ENCODE results near the gene IMMP1L.
A peak's percentile ranks its signal among the peaks of the same experiment; 100 is the strongest.

Gene IMMP1L

GRCh38 chr11:31477528-31478222 lies 31.7 kb downstream of the IMMP1L start:
- no peak overlapping the region for H3K4me3 ChIP-seq (ENCODE audit: low read length)
- no peak for TF ChIP-seq CTCF (IDR thresholded peaks at IDR 0.05; ENCODE audit: insufficient read depth, low read depth, low read length, missing control alignments)
- no peak for DNase-seq (ENCODE audit: low read depth)

GRCh38 chr11:31474083-31474482 lies 35.3 kb downstream of the IMMP1L start:
- H3K4me3 ChIP-seq (ENCODE audit: low read length), result no peak overlapping the region

GRCh38 chr11:31464436-31464835 lies 45.0 kb downstream of the IMMP1L start:
- no peak for DNase-seq (ENCODE audit: low read depth)
- H3K4me3 ChIP-seq (ENCODE audit: low read length), result no peak overlapping the region
- no peak for TF ChIP-seq CTCF (IDR thresholded peaks at IDR 0.05; ENCODE audit: insufficient read depth, low read depth, low read length, missing control alignments)

More at GRCh38 chr11:31474083-31474482, 35.3 kb downstream of the IMMP1L start:
- no peak for TF ChIP-seq CTCF (IDR thresholded peaks at IDR 0.05; ENCODE audit: insufficient read depth, low read depth, low read length, missing control alignments)
- no peak for DNase-seq (ENCODE audit: low read depth)

GRCh38 chr11:31455177-31455576 lies 54.2 kb downstream of the IMMP1L start:
- TF ChIP-seq CTCF (IDR thresholded peaks at IDR 0.05; ENCODE audit: insufficient read depth, low read depth, low read length, missing control alignments), result no peak
- no peak for DNase-seq (ENCODE audit: low read depth)
- no peak overlapping the region for H3K4me3 ChIP-seq (ENCODE audit: low read length)

GRCh38 chr11:31450841-31451240 lies 58.6 kb downstream of the IMMP1L start:
- DNase-seq (ENCODE audit: low read depth), result no peak
- no peak for TF ChIP-seq CTCF (IDR thresholded peaks at IDR 0.05; ENCODE audit: insufficient read depth, low read depth, low read length, missing control alignments)
- H3K4me3 ChIP-seq (ENCODE audit: low read length), result no peak overlapping the region

- DNase-seq (ENCODE audit: low read depth), result no peak
- H3K4me3 ChIP-seq (ENCODE audit: low read length), result no peak overlapping the region
- no peak for TF ChIP-seq CTCF (IDR thresholded peaks at IDR 0.05; ENCODE audit: insufficient read depth, low read depth, low read length, missing control alignments)
Observed at GRCh38 chr11:31449040-31449439, 60.4 kb downstream of the IMMP1L start.

- TF ChIP-seq CTCF (IDR thresholded peaks at IDR 0.05; ENCODE audit: insufficient read depth, low read depth, low read length, missing control alignments), result no peak
- no peak overlapping the region for H3K4me3 ChIP-seq (ENCODE audit: low read length)
- peak; percentile 12 for DNase-seq (ENCODE audit: low read depth)
Observed at GRCh38 chr11:31445621-31446020, 63.8 kb downstream of the IMMP1L start.

Measured in epithelial cell of esophagus (primary cell).